ENCODE measurements around the gene C16orf96.

The C16orf96 gene

DNA sequence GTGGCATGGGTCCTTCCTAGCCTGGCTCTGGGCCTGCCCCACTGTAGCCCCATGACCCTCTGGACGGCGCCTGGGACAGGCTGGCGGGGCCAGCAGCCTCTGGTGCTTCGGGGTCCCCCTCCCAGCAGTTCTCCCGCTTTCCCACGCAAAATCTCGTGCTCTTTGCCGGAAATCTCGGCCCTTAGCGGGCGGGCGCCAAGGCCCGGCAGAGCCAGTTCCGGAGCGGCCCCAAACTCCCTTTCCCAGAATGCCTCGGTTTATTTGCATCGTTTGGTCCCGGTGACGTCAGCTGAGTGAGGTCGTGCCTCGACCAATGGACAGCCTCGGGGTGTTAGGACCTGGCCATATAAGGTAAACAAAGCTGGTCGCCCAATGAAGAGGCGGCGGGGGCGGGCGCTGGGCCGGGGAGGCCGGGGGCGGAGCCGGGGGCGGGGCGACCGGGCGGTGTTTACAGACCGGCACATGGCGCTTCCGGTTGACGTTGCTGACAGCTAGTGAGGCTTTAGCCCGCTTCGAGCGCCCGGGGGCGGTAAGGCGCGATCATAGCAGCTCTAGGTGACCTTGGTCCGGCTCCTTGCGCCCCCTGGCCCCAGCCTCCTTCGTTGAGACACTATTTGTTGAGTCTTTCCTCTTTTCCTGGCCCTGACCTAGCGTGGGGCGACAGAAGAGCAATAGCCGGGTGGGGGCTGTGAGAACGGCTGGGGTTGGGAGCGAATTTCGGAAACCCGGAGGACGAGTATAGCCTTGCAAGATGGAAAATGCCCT is 60.1 kb downstream of the C16orf96 start:
- DNase-seq (ENCODE audit: low read depth in 2 of 2) = peak; percentile 95 to 99

DNA sequence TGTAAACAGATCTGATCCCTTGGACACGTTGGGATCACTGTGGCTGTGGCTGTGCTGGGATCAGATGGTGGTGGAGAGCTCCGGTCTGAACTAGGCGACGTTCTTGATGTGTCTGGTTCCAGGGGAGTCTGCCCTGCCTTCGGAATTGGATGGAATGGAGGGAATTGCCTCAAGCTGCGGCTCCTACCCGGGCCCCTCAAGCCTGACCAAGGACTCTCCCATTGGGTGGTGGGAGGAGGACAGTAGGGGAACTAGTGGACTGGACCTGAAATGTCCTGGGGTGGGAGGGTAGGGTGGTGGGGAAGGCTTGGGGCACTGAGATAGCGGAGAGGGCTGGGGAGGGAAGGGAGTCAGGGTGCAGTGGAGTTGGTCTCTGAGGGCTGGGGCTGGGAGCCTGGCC is 61.7 kb downstream of the C16orf96 start:
- no peak for DNase-seq (ENCODE audit: low read depth in 2 of 2)

DNA sequence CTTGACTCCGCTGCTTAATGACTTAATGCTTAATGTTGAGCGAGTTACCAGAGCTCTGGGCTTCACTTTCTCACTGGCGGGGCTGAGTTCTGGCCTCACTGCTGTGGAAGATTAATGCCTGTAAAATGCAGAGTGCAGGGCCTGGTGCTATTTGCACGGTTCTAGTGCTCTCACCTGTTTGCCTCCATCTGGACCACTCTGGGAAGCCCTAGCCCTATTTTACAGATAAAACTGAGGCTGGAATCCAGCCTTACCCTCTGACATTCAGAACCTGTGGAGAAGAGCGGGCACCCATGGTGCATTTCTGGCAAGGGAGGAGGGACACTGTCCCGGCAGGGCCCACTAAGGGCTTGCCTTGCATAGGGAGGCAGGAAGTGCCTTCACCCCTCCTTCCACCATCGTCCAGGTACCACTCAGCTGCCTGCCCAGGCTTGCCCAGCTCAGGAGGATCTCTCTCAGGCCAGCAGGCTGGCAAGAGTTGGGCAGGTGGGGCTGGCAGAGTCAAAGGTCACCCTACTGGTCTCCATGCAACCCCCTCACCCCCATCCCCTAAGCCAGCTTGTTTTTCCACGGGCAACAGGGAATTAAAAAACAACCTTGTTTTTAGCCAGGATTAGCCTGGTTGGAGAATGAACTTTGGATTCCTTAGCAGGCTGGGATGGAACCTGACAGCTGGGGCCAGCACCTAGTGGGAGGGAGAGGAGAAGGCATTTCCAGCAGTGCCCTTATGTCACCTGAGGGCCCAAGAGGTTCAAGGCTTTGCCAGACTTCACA is 62.7 kb downstream of the C16orf96 start:
- no peak for DNase-seq (ENCODE audit: low read depth in 2 of 2)

- no peak for DNase-seq (ENCODE audit: low read depth in 2 of 2)
Observed at GRCh38 chr16:4623593-4623992, 67.5 kb downstream of the C16orf96 start.

DNA sequence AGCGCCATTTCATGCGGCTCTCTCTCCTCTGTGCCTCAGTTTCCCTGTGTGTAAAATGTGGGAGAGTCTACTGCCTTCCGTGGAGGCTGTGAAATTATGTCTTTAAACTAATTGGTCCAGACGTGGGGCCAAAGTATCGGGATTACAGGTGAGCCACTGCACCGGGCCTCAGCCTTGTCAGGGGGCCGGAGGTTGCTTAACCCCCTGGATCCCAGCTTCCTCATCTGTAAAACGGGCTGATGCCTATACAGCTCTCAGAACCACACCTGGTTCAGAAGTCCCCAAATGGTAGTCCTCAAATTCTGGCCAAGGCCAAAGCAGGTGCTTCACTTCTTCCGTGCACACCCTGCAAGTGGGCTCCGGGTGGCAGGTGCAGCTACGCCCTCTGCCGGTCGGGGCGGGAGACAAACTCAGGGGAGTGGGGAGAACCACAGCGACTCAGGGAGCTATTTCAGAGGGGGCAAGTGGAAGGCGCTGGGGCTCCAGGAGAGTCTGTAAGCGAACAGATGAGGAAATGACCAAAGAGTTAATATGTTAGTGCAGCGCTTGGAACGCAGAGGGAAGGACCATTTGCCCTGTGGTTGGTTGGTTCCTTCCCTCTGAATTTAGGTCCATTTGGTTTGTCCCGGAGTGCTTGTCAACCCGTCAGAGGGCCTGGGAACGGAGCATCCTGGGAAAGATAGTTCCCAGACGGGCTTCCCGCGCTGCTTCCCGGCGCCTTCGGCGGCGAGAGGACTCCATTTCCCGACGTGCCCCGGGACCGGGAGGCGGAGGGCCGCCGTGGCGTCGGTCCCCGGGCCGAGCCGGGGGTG is 68.1 kb downstream of the C16orf96 start, which contains the start of gene MGRN1:
TSS of gene MGRN1 (plus strand) at position 812 of the 812 bp plus-strand sequence. CDS start 135 bp downstream, outside the sequence.
- peak; percentile 77 to 84 for DNase-seq (ENCODE audit: low read depth in 2 of 2)

DNA sequence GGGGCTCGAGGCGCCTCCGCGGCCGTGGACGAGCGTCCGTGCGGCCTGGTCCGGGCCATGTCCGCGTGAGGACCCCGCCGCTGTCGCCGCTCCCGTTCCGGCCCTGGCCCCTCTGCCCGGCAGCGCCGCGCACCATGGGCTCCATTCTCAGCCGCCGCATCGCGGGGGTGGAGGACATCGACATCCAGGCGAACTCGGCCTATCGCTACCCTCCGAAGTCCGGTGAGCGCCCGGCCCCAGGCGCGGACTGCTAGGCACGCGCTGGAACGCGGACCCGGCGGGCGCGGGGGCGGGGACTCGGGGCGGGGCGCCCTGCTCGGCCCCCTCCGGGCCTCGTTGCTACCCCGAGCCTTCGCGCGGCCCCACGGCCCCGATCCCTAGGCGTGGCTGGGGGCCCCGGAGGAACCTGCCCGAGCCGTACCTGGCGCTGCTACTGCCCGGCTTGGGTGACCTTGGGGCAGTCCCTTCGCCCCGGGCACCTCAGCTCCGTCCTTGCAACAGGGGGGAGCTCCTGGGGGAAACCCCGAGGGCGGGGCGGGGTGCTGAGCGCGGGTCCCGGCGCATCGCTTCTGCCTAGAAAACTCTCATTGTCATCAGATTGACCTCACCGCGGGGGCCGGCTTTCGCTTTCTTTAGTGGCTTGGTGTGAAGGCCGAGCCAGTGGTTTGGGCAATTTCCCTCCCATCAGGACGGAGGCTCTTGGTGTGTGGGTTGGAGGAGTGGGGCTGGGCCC is 68.9 kb downstream of the C16orf96 start:
- peak; percentile 47 to 58 for DNase-seq (ENCODE audit: low read depth in 2 of 2)

DNA sequence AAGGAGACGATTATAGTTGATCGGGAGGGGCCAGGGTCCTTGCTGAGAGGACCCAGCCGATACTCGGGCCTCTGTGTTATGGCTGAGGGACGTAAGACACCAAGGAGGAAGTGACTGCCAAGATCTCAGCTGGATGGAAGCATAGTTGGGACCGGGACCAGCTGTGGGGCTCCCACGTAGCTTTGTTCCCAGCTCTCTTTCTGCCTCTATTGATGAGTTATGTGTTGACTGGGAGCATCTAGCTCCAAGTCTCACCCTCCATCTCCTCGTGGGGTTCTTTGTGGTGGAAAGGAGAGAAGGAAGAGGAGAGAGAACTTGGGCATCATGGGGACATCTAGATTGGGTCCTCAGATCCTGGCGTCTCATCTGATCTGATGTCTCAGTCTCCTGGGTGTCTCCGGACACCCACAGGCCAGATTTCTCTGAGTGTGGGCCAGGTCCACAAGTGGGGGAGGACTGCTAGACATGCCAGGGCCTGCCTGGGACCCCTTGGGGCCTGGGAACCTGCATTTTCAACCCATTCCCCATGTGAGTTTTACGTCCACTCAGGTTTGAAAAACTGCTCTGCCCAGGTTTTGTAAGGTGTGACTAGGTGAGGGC is 69.5 kb downstream of the C16orf96 start:
- DNase-seq (ENCODE audit: low read depth in 2 of 2) = no peak

- DNase-seq (ENCODE audit: low read depth in 2 of 2) = no peak
Observed at GRCh38 chr16:4626396-4626795, 70.3 kb downstream of the C16orf96 start.

DNA sequence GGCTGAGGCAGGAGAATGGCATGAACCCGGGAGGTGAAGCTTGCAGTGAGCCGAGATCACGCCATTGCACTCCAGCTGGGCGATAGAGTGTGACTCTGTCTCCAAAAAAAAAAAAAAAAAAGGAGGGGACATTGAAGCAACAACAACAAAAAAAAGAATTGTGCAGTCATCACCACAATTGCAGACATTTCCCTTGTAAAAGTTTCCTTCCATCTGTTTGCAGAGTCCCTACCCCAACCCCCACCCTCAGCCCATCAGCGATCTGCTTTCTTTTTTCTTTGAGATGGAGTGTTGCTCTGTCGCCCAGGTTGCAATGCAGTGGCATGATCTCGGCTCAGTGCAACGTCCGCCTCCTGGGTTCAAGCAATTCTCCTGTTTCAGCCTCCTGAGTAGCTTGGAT is 72.1 kb downstream of the C16orf96 start:
- no peak for DNase-seq (ENCODE audit: low read depth in 2 of 2)

DNA sequence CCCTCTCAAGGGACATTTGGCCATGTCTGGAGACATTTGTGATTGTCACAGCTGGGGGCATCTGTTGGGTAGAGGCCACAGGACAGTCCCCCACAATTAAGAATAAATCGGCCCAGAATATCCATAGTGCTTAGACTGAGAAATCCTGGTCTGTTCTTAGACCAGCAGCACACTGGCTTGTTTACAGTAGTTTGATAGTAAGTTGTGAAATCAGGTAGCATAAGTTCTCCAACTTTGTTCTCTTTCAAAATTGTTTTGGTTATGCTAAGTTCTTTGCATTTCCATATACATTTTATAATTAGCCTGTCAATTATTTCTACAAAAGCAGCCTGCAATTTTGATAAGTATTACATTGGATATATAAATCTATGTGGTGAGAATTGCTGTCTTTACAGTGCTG is 75.3 kb downstream of the C16orf96 start:
- no peak for DNase-seq (ENCODE audit: low read depth in 2 of 2)

DNA sequence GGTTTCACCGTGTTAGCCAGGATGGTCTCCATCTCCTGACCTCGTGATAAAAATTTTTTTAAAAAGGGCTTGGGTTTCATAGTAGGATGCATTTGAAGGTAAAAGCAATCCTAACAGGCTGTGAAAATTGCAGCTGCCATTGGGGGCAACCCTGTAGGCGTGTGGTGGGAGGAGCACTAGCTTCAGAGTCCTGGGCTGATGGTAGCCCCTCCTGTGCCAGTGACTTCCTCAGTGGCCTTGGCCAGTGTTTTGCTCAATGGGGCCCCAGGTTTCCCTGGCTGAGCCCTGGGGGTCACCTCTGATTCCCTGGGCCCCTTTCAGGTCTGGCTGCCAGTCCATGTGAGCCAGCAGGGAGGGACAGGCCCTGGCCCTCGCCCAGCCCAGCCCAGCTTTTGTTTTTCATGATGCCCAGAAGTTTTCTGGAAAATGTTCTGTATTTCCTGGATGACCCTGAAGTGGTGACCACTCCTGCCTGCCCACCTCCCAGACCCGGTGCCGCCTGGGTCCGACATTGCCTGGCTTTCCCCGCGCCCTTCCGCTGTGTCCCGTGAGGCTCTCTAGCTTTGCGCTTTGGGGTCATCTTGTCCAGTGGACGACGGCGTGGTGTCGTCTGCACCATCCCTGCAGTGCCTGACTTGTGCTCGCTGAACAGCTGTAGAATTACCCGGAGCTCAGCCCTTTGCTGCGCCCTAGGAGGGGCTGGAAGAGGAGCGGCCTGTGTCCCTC is 77.9 kb downstream of the C16orf96 start:
- DNase-seq (ENCODE audit: low read depth in 2 of 2) = no peak

DNA sequence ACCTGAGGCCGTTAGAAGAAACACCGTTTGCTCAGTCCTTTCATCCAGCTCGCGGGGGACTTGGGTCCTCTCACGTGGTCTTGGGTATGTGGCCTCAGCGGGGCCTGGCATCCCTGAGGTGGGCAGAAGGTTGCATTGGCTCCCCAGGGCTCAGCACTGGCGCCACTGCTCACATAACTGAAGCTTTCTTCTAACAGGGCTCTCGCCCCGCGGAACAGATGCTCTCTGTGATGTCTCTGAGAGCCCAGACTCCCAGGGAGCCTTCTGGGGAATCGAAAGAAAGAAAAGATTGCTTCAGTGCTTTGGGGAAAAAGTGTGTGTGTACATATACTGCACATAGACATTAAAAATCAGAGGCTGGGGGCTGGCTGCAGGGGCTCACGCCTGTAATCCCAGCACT is 78.6 kb downstream of the C16orf96 start:
- DNase-seq (ENCODE audit: low read depth in 2 of 2) = no peak

DNA sequence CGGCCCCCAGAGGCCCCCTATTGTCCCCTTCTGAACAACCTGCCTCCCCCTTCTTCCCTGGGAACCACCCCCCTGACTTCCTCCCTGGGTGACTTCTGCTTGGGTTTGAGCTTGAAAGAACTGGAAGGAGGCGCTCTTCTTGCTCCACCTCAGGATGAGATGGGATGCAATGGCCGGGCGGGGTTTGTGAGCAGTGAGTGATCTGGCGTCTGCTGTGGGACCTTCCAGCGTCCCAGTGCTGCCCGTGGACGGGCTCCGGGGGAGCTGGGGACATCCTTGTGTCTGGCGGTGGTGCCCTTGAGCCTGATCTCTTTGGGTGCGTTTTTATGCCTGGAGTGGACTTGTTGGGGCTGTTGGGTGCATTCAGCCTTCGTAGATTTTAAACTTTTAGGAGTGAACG is 80.1 kb downstream of the C16orf96 start:
- DNase-seq (ENCODE audit: low read depth in 2 of 2) = no peak

DNA sequence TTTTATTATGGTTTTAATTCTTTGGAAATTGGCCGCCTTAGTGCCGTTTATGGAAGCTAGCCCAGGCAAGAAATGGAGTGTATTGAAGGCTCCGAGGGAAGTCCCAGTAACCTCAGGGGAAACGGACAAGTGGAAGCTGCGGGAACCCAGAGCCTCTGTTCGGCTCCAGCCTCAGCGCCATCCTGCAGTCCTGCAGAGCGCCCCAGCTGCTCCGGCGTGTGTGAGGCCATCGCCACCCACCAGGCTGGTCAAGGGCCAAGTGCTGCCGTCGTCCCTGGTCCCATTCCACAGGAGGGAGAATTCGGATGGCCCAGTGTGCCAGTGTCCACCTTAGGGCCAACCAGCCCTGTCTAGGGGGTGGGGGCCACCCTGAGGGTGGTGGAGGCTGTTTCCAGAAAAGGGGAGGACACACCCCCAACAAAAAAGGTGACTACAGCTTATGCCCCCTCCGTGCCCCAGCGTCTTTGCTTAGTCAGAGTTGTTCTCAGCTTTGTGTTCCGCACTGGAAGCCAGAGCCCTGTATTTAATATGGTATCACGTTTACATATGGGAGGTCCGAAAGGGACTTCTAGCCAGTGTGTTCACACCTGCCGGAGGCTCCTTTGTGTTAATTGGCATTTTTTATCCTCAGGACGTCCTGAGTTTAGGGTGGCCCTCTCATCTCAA is 81.5 kb downstream of the C16orf96 start:
- DNase-seq (ENCODE audit: low read depth in 2 of 2) = no peak

DNA sequence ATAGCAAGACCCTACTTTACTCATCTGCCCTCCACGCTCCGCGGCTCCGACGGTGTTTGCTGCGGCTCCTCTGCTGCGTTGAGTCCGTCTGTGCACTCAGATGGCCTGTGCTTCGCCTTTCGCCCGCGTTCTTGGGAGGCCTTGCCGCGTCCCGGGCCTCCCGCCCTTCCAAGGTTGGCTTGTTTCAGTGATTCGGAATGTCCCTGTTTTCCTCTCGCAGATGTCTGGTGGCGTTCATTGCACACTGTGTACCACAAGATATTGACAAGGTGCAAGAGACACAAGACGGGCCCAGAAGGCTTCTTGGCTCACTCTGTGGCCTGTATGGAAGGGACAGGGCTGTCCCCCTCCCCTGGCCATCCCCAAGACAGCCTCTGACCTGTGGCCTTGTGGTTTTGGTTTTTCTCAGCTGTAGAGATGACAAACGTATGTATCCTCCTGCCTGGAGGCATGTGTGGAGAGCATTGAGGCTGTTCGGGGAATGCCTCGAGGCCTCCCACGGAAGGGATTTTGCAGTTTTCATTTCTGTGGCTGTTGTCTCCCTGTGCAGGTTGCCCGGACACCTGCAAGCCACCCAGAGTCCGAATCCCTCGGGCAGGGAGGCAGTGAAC is 83.9 kb downstream of the C16orf96 start:
- no peak for DNase-seq (ENCODE audit: low read depth in 2 of 2)

DNA sequence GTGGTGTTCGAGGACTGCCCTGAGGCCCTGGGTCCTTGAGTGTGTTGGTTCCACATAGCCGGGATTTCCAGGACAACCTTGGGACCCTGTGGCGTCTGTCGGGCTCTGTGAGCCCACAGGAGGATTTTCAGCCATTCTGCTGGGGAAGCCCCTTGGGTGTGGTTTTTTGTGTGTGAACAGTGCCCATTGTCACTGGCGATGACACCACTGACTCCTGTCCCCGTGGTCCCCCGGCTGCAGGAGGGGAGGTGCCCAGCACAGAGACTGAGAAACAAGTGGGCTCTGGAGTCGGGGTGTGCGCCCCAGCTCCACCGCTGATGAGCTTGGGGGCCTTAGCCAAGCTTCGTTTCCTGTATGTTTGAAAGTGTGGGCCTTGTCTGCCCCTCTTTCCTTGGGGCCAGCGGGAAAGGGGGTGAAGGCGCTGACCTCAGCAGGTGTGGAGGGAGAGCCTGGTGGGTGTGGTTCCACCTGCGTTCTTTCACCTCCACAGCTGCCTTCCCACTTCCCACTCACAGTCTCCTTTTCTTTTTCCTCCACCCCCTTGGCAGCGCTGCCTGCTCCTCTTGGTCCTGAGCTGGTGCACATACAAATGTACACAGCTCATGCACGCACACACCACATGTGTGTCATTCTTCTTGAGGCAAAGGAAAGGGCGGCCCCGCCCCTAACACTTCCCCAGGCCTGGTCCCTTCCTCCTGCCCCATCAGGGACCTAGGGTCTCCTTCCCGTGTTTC is 84.6 kb downstream of the C16orf96 start:
- DNase-seq (ENCODE audit: low read depth in 2 of 2) = no peak

DNA sequence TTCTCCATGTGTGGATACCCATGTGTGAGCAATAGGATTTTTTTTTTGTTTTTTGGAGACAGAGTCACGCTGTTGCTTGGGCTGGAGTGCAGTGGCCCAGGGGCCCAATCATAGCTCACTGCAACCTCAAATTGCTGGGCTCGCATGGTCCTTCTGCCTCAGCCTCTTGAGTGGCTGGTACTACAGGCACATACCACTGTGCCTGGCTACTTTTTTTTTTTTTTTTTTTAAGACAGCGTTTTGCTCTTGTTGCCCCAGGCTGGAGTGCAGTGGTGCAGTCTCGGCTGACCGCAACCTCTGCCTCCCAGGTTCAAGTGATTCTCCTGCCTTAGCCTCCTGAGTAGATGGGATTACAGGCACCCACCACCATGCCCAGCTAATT is 85.2 kb downstream of the C16orf96 start:
- no peak for DNase-seq (ENCODE audit: low read depth in 2 of 2)

DNA sequence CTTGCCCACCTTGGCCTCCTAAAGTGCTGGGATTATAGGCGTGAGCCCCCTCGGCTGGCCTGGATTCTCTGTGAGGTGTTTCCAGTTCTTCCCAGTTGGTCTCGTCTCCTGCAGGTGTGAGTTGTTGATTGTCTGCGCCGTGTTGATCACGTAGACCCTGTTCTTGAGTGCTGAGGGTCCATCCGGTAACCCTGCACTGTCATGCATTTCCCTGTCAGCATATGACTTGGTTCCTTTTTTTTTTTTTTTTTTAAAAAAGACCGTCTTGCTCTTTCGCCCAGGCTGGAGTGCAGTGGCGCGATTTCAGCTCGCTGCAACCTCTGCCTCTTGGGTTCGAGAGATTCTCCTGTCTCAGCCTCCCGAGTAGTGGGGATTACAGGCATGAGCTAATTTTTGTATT is 85.8 kb downstream of the C16orf96 start:
- no peak for DNase-seq (ENCODE audit: low read depth in 2 of 2)

Data from activated CD8-positive, alpha-beta memory T cell treated with anti-CD3 and anti-CD28 coated beads for 4 hours (primary cell).